ENCODE results near the gene GNB4. TPM values are rescaled to one million over a fixed set of nuclear protein-coding genes. Genes with fewer than 3 reads are reported as not detected.

GNB4 gene
- total and polyA plus RNA-seq, 9 of the 15 experiments (the other 6 are each of a cell fraction or from before 2014, with no cell fraction given) = 6.8 to 36.7 (median 21.4) TPM

GRCh38 chr3:179347345-179348194 lies 103.7 kb downstream of the GNB4 start, which contains the start of gene MFN1 (continued):
- TF ChIP-seq ZNF277 (CRISPR knock-in tag; IDR thresholded peaks at IDR 0.05; ENCODE audit: borderline replicate concordance) (no peak), RBM22 (IDR thresholded peaks at IDR 0.05; ENCODE audit: low read depth, low read length, poor library complexity, severe bottlenecking) (peak; percentile 69), ZFX (CRISPR knock-in tag; IDR thresholded peaks at IDR 0.05) (peak; percentile 72), AFF1 (IDR thresholded peaks at IDR 0.05; ENCODE audit: low read depth in 1 of 2, partially characterized antibody in 2 of 2) (no peak), MAZ (CRISPR knock-in tag; conservative IDR thresholded peaks at IDR 0.05 in 1 of 2, IDR thresholded peaks at IDR 0.05 in 1 of 2) (peak; percentile 61 to 74; a peak in 3 of 4 replicates), SMARCE1 (IDR thresholded peaks at IDR 0.05) (no peak), CBFA2T2 (conservative IDR thresholded peaks at IDR 0.05) (no peak), RBM14 (IDR thresholded peaks at IDR 0.05; ENCODE audit: borderline replicate concordance, insufficient read depth, low read depth, low read length) (no peak), ZNF140 (CRISPR knock-in tag; IDR thresholded peaks at IDR 0.05) (no peak), BMI1 (IDR thresholded peaks at IDR 0.05; ENCODE audit: low read length) (no peak), STAG1 (CRISPR knock-in tag; IDR thresholded peaks at IDR 0.05; ENCODE audit: borderline replicate concordance) (no peak), CBX1 (IDR thresholded peaks at IDR 0.05; ENCODE audit: low read depth) (0 out of 2 replicates have a peak, but pooled peaks have one; percentile 71), CBFB (CRISPR knock-in tag; IDR thresholded peaks at IDR 0.05) (peak; percentile 43; the same call in 1 of the 2 replicates), HNRNPH1 (optimal IDR thresholded peaks at IDR 0.05; ENCODE audit: low read depth, low read length) (no peak), RBFOX2 (IDR thresholded peaks at IDR 0.05; ENCODE audit: low read depth, low read length) (peak; percentile 94)
- TF ChIP-seq, protein P1, sequence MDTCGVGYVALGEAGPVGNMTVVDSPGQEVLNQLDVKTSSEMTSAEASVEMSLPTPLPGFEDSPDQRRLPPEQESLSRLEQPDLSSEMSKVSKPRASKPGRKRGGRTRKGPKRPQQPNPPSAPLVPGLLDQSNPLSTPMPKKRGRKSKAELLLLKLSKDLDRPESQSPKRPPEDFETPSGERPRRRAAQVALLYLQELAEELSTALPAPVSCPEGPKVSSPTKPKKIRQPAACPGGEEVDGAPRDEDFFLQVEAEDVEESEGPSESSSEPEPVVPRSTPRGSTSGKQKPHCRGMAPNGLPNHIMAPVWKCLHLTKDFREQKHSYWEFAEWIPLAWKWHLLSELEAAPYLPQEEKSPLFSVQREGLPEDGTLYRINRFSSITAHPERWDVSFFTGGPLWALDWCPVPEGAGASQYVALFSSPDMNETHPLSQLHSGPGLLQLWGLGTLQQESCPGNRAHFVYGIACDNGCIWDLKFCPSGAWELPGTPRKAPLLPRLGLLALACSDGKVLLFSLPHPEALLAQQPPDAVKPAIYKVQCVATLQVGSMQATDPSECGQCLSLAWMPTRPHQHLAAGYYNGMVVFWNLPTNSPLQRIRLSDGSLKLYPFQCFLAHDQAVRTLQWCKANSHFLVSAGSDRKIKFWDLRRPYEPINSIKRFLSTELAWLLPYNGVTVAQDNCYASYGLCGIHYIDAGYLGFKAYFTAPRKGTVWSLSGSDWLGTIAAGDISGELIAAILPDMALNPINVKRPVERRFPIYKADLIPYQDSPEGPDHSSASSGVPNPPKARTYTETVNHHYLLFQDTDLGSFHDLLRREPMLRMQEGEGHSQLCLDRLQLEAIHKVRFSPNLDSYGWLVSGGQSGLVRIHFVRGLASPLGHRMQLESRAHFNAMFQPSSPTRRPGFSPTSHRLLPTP (IDR thresholded peaks at IDR 0.05; ENCODE audit: borderline replicate concordance, extremely low read depth, insufficient read length) = no peak
- TF ChIP-seq, protein P2, sequence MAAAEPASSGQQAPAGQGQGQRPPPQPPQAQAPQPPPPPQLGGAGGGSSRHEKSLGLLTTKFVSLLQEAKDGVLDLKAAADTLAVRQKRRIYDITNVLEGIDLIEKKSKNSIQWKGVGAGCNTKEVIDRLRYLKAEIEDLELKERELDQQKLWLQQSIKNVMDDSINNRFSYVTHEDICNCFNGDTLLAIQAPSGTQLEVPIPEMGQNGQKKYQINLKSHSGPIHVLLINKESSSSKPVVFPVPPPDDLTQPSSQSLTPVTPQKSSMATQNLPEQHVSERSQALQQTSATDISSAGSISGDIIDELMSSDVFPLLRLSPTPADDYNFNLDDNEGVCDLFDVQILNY (CRISPR knock-in tag; IDR thresholded peaks at IDR 0.05) = no peak

Data from K562 (cell line).